HEK293 (cell line): ENCODE data around the gene ARF4.
A peak's percentile ranks its signal among the peaks of the same experiment; 100 is the strongest.

ENCODE experiments used
- ELK4 ChIP-seq: IDR thresholded peaks from 2 replicates; pipeline ENCODE4 v1.6.1; 2011; ENCODE audit warnings: mild to moderate bottlenecking, low read depth, low read length, borderline replicate concordance
- GLIS2 ChIP-seq: fragments of 450-650 bp; formaldehyde crosslinking; IDR thresholded peaks from 2 replicates; pipeline ENCODE4 v1.5.1; 2016; ENCODE audit warnings: missing biosample characterization, missing genetic modification characterization
- KLF7 ChIP-seq: fragments of 450-650 bp; formaldehyde crosslinking; IDR thresholded peaks from 2 replicates; pipeline ENCODE4 v1.5.1; 2016; ENCODE audit warnings: missing biosample characterization, missing genetic modification characterization, borderline replicate concordance
- KLF9 ChIP-seq: fragments of 450-650 bp; formaldehyde crosslinking; IDR thresholded peaks from 2 replicates; pipeline ENCODE4 v1.5.1; 2016; ENCODE audit warnings: missing biosample characterization, missing genetic modification characterization, low read depth
- SCRT2 ChIP-seq: fragments of 450-650 bp; formaldehyde crosslinking; IDR thresholded peaks from 2 replicates; pipeline ENCODE4 v1.5.1; 2016; ENCODE audit warnings: missing biosample characterization, missing genetic modification characterization
- SP3 ChIP-seq: fragments of 450-650 bp; formaldehyde crosslinking; IDR thresholded peaks from 2 replicates; pipeline ENCODE4 v1.5.1; 2016; ENCODE audit warnings: missing biosample characterization, missing genetic modification characterization
- YY2 ChIP-seq: fragments of 450-650 bp; formaldehyde crosslinking; IDR thresholded peaks from 2 replicates; pipeline ENCODE4 v1.5.1; 2016; ENCODE audit warnings: missing biosample characterization, missing genetic modification characterization
- ZBTB10 ChIP-seq: fragments of 450-650 bp; formaldehyde crosslinking; IDR thresholded peaks from 2 replicates; pipeline ENCODE4 v1.5.1; 2016; ENCODE audit warnings: missing biosample characterization, missing genetic modification characterization
- ZBTB21 ChIP-seq: fragments of 450-650 bp; formaldehyde crosslinking; IDR thresholded peaks from 2 replicates; pipeline ENCODE4 v1.5.1; 2017; ENCODE audit warnings: missing biosample characterization, missing genetic modification characterization
- ZFP41 ChIP-seq: fragments of 450-650 bp; formaldehyde crosslinking; IDR thresholded peaks from 2 replicates; pipeline ENCODE4 v1.5.1; 2016; ENCODE audit warnings: missing biosample characterization, missing genetic modification characterization, borderline replicate concordance
- ZNF202 ChIP-seq: fragments of 450-650 bp; formaldehyde crosslinking; IDR thresholded peaks from 2 replicates; pipeline ENCODE4 v1.5.1; 2016; ENCODE audit warnings: missing biosample characterization, missing genetic modification characterization, borderline replicate concordance
- ZNF266 ChIP-seq: fragments of 450-650 bp; formaldehyde crosslinking; IDR thresholded peaks from 2 replicates; pipeline ENCODE4 v1.5.1; 2016; ENCODE audit warnings: missing biosample characterization, missing genetic modification characterization, low read depth
- ZNF274 ChIP-seq, 2 experiments: fragments of 200-500 bp in 1 of 2; fragments of 450-650 bp in 1 of 2; sonication (Bioruptor generic) in 1 of 2; formaldehyde crosslinking in 1 of 2; IDR thresholded peaks; 2 replicates each; pipeline versions ENCODE4 v1.5.1 to v1.6.1; 2014 to 2016; ENCODE audit warnings: borderline replicate concordance in 1 of 2, inconsistent platforms in 1 of 2, low read length in 1 of 2, missing biosample characterization in 1 of 2, missing genetic modification characterization in 1 of 2
- ZNF280C ChIP-seq: fragments of 450-650 bp; formaldehyde crosslinking; IDR thresholded peaks from 2 replicates; pipeline ENCODE4 v1.5.1; 2016; ENCODE audit warnings: missing biosample characterization, missing genetic modification characterization
- ZNF292 ChIP-seq: fragments of 450-650 bp; formaldehyde crosslinking; IDR thresholded peaks from 2 replicates; pipeline ENCODE4 v1.5.1; 2016; ENCODE audit warnings: low read depth, missing biosample characterization, missing genetic modification characterization, borderline replicate concordance
- ZNF350 ChIP-seq: fragments of 450-650 bp; formaldehyde crosslinking; IDR thresholded peaks from 2 replicates; pipeline ENCODE4 v1.5.0; 2017; ENCODE audit warnings: missing biosample characterization, mild to moderate bottlenecking, missing genetic modification characterization
- ZNF391 ChIP-seq: fragments of 450-650 bp; formaldehyde crosslinking; IDR thresholded peaks from 2 replicates; pipeline ENCODE4 v1.5.1; 2016; ENCODE audit warnings: low read depth, missing biosample characterization, missing genetic modification characterization, borderline replicate concordance
- ZNF473 ChIP-seq: fragments of 450-650 bp; formaldehyde crosslinking; IDR thresholded peaks from 2 replicates; pipeline ENCODE4 v1.5.1; 2017; ENCODE audit warnings: missing biosample characterization, missing genetic modification characterization
- ZNF555 ChIP-seq: fragments of 450-650 bp; formaldehyde crosslinking; conservative IDR thresholded peaks from 2 replicates; pipeline ENCODE4 v1.5.1; 2017; ENCODE audit warnings: missing biosample characterization, mild to moderate bottlenecking, missing genetic modification characterization, inconsistent platforms
- ZNF610 ChIP-seq: fragments of 450-650 bp; formaldehyde crosslinking; IDR thresholded peaks from 2 replicates; pipeline ENCODE4 v1.5.1; 2016; ENCODE audit warnings: missing biosample characterization, missing genetic modification characterization, borderline replicate concordance
- ZNF621 ChIP-seq: fragments of 450-650 bp; formaldehyde crosslinking; IDR thresholded peaks from 2 replicates; pipeline ENCODE4 v1.5.1; 2017; ENCODE audit warnings: missing biosample characterization, missing genetic modification characterization
- ZNF626 ChIP-seq: fragments of 450-650 bp; sonication (Bioruptor Pico); formaldehyde crosslinking; IDR thresholded peaks from 2 replicates; pipeline ENCODE4 v1.5.1; 2018; ENCODE audit warnings: missing biosample characterization, missing genetic modification characterization, inconsistent platforms
- ZNF645 ChIP-seq: fragments of 450-650 bp; formaldehyde crosslinking; IDR thresholded peaks from 2 replicates; pipeline ENCODE4; 2016; ENCODE audit warnings: missing biosample characterization, missing genetic modification characterization
- ZNF658 ChIP-seq: fragments of 450-650 bp; formaldehyde crosslinking; IDR thresholded peaks from 2 replicates; pipeline ENCODE4; 2016; ENCODE audit warnings: missing biosample characterization, missing genetic modification characterization
- ZNF664 ChIP-seq: fragments of 450-650 bp; formaldehyde crosslinking; IDR thresholded peaks from 2 replicates; pipeline ENCODE4 v1.5.1; 2016; ENCODE audit warnings: missing biosample characterization, missing genetic modification characterization
- ZNF677 ChIP-seq: fragments of 450-650 bp; IDR thresholded peaks from 2 replicates; pipeline ENCODE4 v1.5.0; 2018; ENCODE audit warnings: missing biosample characterization, mild to moderate bottlenecking, missing genetic modification characterization, moderate library complexity
- ZNF777 ChIP-seq: fragments of 450-650 bp; formaldehyde crosslinking; IDR thresholded peaks from 2 replicates; pipeline ENCODE4 v1.5.1; 2017; ENCODE audit warnings: missing biosample characterization, missing genetic modification characterization, borderline replicate concordance
- TF ChIP-seq, protein P1 (sequence below): fragments of 450-650 bp; IDR thresholded peaks from 2 replicates; pipeline ENCODE4 v1.5.1; 2018; ENCODE audit warnings: missing biosample characterization, missing genetic modification characterization
- TF ChIP-seq, protein P2 (sequence below): fragments of 450-650 bp; formaldehyde crosslinking; IDR thresholded peaks from 2 replicates; pipeline ENCODE4 v1.5.1; 2016; ENCODE audit warnings: missing biosample characterization, missing genetic modification characterization

Gene ARF4

GRCh38 chr3:57597127-57597923 lies at the start of gene ARF4 (continued):
- TF ChIP-seq ZNF391 (tag by site-specific recombination) (0 out of 2 replicates have a peak, but pooled peaks have one; percentile 41), ZBTB21 (tag by site-specific recombination) (peak; percentile 96), GLIS2 (tag by site-specific recombination) (peak; percentile 41; the same call in 1 of the 2 replicates), ZNF202 (tag by site-specific recombination) (no peak), ZNF350 (tag by site-specific recombination) (no peak), KLF9 (tag by site-specific recombination) (0 out of 2 replicates have a peak, but pooled peaks have one; percentile 10), ZFP41 (no peak), ZNF621 (tag by site-specific recombination) (no peak), ZNF292 (tag by site-specific recombination) (no peak), YY2 (tag by site-specific recombination) (peak; percentile 52; the same call in 1 of the 2 replicates), SP3 (tag by site-specific recombination) (peak; percentile 58), ZNF473 (no peak), ZNF280C (tag by site-specific recombination) (no peak), ZNF610 (no peak), SCRT2 (tag by site-specific recombination) (no peak), ZNF274 (IDR thresholded peaks at IDR 0.05; ENCODE audit: low read length) (no peak), ZNF274 (tag by site-specific recombination; IDR thresholded peaks at IDR 0.05; ENCODE audit: borderline replicate concordance) (no peak), ZNF626 (tag by site-specific recombination) (no peak), ZNF677 (no peak), ZNF645 (tag by site-specific recombination) (no peak), ZBTB10 (tag by site-specific recombination) (peak; percentile 62; the same call in 1 of the 2 replicates), ZNF266 (tag by site-specific recombination) (no peak), ZNF777 (no peak), ELK4 (peak; percentile 94), ZNF658 (tag by site-specific recombination) (no peak), ZNF664 (tag by site-specific recombination) (no peak; the same call in 1 of the 2 replicates), KLF7 (tag by site-specific recombination) (0 out of 2 replicates have a peak, but pooled peaks have one; percentile 49), ZNF555 (no peak)
- TF ChIP-seq, protein P1, sequence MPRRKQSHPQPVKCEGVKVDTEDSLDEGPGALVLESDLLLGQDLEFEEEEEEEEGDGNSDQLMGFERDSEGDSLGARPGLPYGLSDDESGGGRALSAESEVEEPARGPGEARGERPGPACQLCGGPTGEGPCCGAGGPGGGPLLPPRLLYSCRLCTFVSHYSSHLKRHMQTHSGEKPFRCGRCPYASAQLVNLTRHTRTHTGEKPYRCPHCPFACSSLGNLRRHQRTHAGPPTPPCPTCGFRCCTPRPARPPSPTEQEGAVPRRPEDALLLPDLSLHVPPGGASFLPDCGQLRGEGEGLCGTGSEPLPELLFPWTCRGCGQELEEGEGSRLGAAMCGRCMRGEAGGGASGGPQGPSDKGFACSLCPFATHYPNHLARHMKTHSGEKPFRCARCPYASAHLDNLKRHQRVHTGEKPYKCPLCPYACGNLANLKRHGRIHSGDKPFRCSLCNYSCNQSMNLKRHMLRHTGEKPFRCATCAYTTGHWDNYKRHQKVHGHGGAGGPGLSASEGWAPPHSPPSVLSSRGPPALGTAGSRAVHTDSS (tag by site-specific recombination), result no peak
- TF ChIP-seq, protein P2, sequence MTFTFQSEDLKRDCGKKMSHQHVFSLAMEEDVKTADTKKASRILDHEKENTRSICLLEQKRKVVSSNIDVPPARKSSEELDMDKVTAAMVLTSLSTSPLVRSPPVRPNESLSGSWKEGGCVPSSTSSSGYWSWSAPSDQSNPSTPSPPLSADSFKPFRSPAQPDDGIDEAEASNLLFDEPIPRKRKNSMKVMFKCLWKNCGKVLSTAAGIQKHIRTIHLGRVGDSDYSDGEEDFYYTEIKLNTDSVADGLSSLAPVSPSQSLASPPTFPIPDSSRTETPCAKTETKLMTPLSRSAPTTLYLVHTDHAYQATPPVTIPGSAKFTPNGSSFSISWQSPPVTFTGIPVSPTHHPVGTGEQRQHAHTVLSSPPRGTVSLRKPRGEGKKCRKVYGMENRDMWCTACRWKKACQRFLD (tag by site-specific recombination), result no peak
